Epithelial cell of esophagus (primary cell): Measurements from ENCODE around the gene ARFGAP1.
A peak's percentile ranks its signal among the peaks of the same experiment; 100 is the strongest.
"Not testable (repeated sequence)": the region's sequence is repeated elsewhere in the genome, so short reads cannot be mapped to it uniquely, and the experiment has no call there.

Source experiments
- DNase-seq: peaks from one replicate; pipeline ENCODE4 v3.0.0; 2010; ENCODE audit warnings: low read depth
- H3K4me3 ChIP-seq: 2 replicates; pipeline ENCODE4 v1.5.1; 2011; ENCODE audit warnings: mild to moderate bottlenecking, low read length, control low read depth
- TF ChIP-seq, protein P1 (sequence below): IDR thresholded peaks from 2 replicates; pipeline ENCODE4 v1.5.1; 2011; ENCODE audit warnings: low read depth, mild to moderate bottlenecking, low read length, control low read depth, inconsistent platforms; ENCODE audit not compliant: insufficient read depth; ENCODE audit errors: missing control alignments

Gene ARFGAP1

DNA sequence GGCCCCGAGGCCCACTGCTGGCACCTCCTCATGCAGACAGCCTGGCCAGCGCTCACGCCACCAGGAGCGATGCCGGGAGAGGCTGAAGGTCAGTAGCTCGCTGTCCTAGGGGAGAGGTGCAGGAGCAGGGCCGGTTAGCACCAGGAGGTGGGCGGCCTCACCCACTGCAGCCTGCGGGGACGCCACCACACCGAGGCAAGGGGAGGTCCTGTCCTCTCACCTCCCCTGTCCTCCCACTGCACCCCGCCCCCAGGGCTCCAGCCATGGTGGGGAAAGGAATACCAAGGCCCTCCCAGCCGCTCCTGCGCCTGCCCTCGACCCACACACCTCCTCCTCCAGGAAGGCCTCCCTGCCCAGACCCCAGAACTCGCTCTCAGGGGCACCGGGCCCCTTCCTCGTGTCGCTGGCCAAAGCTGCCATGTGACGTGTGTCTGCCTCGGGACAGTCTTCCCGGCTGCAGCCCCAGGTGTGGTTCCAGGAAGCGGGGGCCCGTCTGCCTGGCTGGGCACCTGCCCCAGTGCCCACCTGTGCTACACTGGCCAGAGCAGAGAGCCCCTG lies 24.9 kb upstream of the ARFGAP1 start:
- H3K4me3 ChIP-seq, result no peak overlapping the region
- TF ChIP-seq, protein P1, sequence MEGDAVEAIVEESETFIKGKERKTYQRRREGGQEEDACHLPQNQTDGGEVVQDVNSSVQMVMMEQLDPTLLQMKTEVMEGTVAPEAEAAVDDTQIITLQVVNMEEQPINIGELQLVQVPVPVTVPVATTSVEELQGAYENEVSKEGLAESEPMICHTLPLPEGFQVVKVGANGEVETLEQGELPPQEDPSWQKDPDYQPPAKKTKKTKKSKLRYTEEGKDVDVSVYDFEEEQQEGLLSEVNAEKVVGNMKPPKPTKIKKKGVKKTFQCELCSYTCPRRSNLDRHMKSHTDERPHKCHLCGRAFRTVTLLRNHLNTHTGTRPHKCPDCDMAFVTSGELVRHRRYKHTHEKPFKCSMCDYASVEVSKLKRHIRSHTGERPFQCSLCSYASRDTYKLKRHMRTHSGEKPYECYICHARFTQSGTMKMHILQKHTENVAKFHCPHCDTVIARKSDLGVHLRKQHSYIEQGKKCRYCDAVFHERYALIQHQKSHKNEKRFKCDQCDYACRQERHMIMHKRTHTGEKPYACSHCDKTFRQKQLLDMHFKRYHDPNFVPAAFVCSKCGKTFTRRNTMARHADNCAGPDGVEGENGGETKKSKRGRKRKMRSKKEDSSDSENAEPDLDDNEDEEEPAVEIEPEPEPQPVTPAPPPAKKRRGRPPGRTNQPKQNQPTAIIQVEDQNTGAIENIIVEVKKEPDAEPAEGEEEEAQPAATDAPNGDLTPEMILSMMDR, result no peak
- no peak for DNase-seq

DNA sequence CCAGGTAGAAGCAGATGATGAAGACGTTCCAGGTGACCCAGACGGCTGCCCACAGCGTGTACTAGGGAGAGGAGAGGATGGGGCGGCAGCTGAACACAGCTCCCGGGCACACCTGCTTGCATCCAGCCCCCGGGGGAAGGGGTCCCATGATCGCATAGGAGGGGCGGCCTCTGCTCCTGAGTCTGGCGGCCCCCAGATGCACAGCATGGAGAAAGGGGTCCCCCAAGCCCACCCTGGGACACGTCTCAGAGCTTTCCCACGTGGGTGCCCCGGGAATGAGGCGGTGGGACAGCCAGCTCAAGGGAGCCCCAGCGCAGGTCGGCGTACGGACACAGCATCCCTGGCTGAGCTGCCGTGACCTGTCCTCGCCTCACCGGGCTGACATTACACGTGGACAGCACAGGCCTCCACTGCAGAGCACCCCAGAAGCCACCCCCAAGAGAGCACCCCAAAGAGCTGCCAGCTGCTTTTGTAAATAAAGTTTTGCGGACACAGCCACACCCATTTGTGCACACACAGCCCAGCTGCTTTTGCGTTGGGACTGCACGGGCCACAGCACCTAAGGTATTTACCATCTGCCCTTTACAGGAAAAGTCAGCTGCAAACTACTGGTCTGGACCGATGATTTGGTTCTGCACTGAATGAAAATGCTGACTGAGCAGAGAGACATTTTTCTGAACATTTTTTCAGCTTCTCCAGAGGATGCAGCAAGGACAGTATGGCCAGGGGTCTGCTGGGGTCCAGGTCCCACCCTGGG lies 23.6 kb upstream of the ARFGAP1 start:
- H3K4me3 ChIP-seq, result no peak overlapping the region
- TF ChIP-seq, protein P1, result no peak
- no peak for DNase-seq

DNA sequence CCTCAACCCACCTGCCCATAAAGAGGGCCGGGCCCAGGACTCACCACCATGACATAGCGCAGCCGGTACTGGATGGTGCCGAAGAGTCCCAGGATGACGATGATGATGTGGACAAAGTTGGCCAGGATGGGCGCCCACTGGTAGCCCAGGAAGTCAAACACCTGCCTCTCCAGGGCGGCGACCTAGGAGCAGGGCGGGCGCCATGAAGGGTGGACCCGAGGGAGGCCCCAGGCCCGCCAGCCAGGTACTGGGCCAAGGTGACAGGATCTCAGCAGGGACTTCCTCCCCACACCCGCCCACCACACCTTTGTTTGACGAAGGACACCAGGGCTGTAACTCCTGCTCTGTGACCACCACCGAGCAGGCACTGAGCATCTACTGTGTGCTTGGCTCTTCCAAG lies 22.7 kb upstream of the ARFGAP1 start:
- TF ChIP-seq, protein P1, result no peak
- no peak overlapping the region for H3K4me3 ChIP-seq
- DNase-seq, result no peak

DNA sequence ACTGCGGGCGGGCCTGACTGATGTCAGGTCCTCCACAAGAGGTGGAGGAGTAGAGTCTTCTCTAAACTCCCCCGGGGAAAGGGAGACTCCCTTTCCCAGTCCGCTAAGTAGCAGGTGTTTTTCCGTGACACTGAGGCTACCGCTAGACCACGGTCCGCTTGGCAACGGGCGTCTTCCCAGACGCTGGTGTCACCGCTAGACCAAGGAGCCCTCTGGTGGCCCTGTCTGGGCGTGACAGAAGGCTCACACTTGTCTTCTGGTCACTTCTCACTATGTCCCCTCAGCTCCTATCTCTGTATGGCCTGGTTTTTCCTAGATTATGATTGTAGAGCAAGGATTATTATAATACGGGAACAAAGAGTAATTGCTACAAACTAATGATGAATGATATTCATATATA lies 21.3 kb upstream of the ARFGAP1 start:
- not testable (repeated sequence) for DNase-seq, H3K4me3 ChIP-seq

DNA sequence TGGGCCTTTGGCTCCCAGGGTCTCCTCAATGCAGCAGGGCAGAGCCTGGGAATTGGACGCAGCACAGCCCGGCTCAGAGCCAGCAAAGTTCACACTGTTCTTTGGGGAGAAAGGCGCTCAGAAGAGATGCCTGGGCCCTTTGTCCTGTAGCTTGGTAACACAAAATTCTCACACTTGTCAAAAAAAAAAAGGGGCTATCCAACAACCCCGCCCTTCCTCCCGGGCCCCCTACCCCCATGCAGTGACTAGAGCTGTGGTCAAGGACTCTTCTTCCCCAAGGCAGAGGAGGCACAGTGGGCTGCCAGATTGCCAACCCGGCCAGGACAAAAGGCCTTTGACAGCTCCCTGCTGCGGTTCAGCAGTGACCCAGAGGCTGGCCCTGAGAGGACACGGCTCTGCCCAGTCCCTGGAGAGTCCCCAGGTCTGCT lies 20.3 kb upstream of the ARFGAP1 start:
- no peak overlapping the region for H3K4me3 ChIP-seq
- TF ChIP-seq, protein P1, result no peak
- DNase-seq, result no peak

DNA sequence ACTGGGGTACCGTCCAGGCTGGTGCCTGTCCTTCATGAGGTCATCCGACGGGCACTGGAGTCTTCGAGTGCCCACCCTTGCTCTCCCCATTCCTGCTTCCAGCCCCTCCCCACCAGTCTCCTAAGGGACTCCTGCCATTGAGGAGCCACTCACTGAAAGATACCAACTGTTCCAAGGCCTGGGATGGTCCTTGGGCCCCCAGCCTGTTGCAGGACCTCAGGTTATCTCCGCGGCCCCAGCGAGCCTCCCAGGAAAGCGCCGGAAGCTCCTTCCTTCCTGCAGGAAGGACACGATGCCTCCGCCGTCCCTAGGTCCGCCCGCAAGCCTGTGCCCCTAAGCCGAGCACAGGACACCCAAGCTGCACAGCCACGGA lies 19.6 kb upstream of the ARFGAP1 start:
- H3K4me3 ChIP-seq, result no peak overlapping the region
- TF ChIP-seq, protein P1, result no peak
- no peak for DNase-seq

DNA sequence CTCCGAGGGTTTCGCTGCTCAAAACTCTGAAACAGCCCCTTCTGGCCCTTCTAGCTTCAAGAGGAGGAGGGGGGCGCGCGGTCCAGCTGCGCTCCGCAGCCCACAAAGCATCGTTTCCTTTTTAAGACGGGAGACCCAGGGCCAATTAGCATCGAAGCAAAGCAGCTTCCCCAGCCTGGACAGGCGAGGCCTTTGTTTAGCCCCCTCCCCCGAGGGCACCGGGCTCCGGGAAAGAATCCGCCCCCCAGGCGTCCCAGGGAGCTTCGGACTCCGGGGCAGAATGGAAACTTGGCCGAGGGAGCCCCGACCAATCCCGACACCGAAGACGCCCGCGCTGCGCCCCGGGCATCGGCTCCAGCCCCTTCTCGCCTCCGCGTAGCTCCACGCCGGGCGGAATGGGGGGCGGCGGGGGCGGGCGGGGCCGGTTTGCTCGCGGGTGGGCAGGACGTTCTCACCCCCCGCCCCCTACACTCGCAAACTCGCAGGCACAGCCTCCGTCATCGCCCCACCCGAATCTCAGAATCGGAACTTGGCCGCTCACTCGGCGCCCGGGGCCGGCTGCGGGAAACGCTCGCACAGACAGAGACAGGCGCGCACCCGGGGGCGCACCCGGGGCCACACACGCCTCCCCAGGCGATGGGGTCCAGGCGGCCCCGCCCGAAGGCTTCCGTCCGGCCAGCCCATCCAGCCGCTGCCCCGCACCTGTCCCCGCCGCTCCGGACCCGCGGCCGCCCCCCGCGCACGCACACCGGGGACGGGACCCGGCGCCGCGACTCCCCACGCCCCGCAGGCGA lies 19.0 kb upstream of the ARFGAP1 start:
- no peak overlapping the region for H3K4me3 ChIP-seq
- TF ChIP-seq, protein P1, result no peak
- DNase-seq, result peak; percentile 23
